ENCODE measurements around the gene ZIC1. TPM values are rescaled to one million over a fixed set of nuclear protein-coding genes. Genes with fewer than 3 reads are reported as not detected.

ZIC1 gene
- total RNA-seq, 2 donors from 2014 or later, result 0.19 TPM; not detected in 1

- Histone ChIP-seq H3K9me3 (no peaks in the 10 kb centered on the region), H3K9ac (ENCODE audit: low read depth in 2 of 2, low read length in 2 of 2) (no peak overlapping the region), H3K36me3 (no peaks in the 10 kb centered on the region), H3K4me3 (no peak overlapping the region), H3K27me3 (peaks cover 59% of the 10 kb centered on the region), H3K27ac (no peak overlapping the region), H3K4me1 (no peaks in the 10 kb centered on the region)
- intact Hi-C loops (cut with DNase I), result loop anchor here (5.0 kb wide), 1 partner anchor 696 kb away; no protein-coding TSS in a partner anchor
- DNase-seq, result no peak
- TF ChIP-seq CTCF (IDR thresholded peaks at IDR 0.05), result no peak
Measured at GRCh38 chr3:147380977-147381376, 28.2 kb upstream of the ZIC1 start.

GRCh38 chr3:147381596-147381995 is 27.6 kb upstream of the ZIC1 start:
- intact Hi-C loops (cut with DNase I), result loop anchor here (5.0 kb wide), 1 partner anchor 696 kb away; no protein-coding TSS in a partner anchor
- Histone ChIP-seq H3K9ac (ENCODE audit: low read depth in 2 of 2, low read length in 2 of 2) (no peak overlapping the region), H3K9me3 (no peaks in the 10 kb centered on the region), H3K4me1 (no peaks in the 10 kb centered on the region), H3K36me3 (no peaks in the 10 kb centered on the region), H3K27me3 (peaks cover 65% of the 10 kb centered on the region), H3K27ac (no peak overlapping the region), H3K4me3 (no peak overlapping the region)
- no peak for TF ChIP-seq CTCF (IDR thresholded peaks at IDR 0.05)
- no peak for DNase-seq

DNA sequence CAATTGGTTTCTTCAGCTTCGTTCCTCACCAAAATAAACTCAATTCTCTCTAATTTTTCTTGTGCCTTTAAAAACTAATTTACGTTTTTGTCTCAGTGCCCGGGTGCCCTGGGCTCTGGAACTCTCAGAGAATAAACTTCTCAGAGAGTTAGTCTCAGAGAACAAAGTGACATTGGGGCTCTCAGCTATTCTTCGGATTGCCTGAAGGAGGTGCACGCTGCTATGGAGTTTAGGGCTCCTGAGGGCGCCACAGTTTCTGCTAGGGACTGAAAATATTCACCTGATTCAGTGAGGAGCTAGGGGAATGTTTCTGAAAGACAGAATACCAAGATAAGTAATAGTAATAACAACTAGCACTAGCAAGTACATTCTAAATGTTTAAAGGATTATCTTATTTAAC is 25.5 kb upstream of the ZIC1 start:
- Histone ChIP-seq H3K36me3 (no peaks in the 10 kb centered on the region), H3K27ac (no peak overlapping the region), H3K27me3 (peaks cover 68% of the 10 kb centered on the region), H3K4me1 (no peaks in the 10 kb centered on the region), H3K4me3 (no peak overlapping the region), H3K9ac (ENCODE audit: low read depth in 2 of 2, low read length in 2 of 2) (no peak overlapping the region), H3K9me3 (no peaks in the 10 kb centered on the region)
- DNase-seq, result no peak
- intact Hi-C loops (cut with DNase I), result loop anchor here (5.0 kb wide), 1 partner anchor 694 kb away; no protein-coding TSS in a partner anchor
- no peak for TF ChIP-seq CTCF (IDR thresholded peaks at IDR 0.05)

DNA sequence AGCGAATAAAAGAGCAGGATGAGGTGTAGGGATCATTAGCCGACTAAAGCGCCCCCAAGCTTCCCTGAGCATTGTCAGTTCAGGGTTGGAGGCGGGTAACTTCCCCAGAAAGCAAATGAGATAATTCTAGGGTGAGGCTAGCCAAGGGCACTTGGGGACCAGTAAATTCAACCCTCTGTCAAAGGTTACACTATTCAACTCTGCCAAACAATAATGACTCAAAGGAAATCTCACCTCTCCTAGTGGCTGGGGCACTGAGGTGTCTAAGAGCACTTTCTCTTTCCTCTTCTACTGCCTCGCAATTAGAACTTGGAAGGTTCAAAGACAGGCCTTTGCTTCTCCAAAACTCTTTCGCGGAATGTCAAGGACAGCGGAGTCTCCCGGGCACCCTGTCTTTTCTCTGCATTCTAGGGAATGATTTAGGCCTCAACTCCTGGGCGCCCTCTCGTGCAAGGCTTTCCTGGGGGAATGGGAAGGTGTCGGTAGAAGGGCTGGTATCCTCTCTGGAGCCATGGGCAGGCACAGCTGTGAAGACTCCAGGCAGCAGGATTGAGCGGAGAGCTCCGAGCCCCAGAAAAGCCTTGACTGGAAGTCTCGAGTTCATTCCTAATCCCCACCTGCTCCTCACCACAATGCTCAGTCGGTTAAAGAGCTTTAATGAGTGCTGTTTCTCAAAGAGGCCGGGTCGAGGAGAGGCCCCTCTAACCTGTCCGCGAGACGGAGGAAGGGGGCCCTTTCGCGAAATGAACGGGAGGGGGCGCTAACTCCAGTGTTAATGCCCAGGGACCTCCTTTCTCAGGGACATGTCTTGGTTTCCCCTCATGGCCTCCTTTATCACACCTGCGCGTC is 24.7 kb upstream of the ZIC1 start:
- Histone ChIP-seq H3K9me3 (no peaks in the 10 kb centered on the region), H3K27me3 (peaks cover 76% of the 10 kb centered on the region), H3K36me3 (no peaks in the 10 kb centered on the region), H3K4me1 (no peaks in the 10 kb centered on the region), H3K4me3 (no peak overlapping the region), H3K9ac (ENCODE audit: low read depth in 2 of 2, low read length in 2 of 2) (no peak overlapping the region), H3K27ac (no peak overlapping the region)
- DNase-seq, result no peak
- intact Hi-C loops (cut with DNase I), result loop anchor here (5.0 kb wide), 1 partner anchor 693 kb away; no protein-coding TSS in a partner anchor
- no peak for TF ChIP-seq CTCF (IDR thresholded peaks at IDR 0.05)

DNA sequence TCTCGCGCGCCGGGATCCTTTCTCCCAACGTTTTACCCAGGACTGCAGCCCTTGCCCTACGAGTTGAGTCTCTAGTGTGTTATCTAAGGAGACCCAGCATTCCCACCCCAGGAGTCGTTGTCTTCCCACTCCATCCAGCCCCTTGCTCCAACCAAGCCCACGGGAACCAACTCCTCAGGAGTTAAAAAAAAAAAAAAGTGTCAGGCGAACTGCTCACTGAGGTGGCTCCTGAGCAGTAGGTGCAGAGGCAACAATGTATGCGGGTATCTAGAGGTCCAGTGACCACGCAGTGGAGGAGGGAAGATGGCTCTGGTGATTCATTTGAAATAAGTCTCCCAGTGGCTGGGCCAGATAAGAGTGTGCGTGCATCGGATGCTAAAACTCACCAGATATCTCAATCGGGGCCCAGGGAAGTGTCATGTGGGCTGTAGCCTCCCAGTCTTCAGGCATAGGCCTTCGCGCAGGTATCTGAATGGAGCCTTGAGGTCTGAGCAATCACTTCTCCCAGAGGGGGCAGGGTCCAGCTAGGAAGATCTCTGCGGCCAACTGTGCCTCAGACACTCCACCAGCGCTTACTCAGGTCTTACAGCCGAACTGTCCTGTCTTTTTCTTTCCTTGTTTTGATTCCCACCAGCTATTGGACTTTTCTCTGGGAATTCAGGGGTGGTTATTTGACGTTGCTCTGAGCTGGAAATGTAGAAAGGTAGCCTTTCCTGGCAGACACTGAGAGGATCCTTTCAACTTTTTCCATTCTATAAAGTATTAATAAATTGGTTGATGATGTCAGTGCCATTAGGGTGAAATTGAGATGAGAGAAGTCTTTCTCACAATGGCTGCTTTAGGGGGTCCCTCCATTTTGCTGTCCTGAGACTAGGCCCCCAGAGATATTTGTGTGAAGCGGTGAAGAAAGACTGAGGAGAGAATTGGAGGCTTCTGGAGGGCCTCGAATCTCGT is 23.8 kb upstream of the ZIC1 start:
- DNase-seq, result no peak
- Histone ChIP-seq H3K27ac (no peak overlapping the region), H3K9ac (ENCODE audit: low read depth in 2 of 2, low read length in 2 of 2) (no peak overlapping the region), H3K4me3 (no peak overlapping the region), H3K9me3 (no peaks in the 10 kb centered on the region), H3K4me1 (no peaks in the 10 kb centered on the region), H3K36me3 (no peaks in the 10 kb centered on the region), H3K27me3 (peaks cover 74% of the 10 kb centered on the region)
- no peak for TF ChIP-seq CTCF (IDR thresholded peaks at IDR 0.05)
- intact Hi-C loops (cut with DNase I), result no loop called here

Data from colonic mucosa (tissue), 4 donors.